Cardiac muscle cell (in vitro differentiated cells and primary cell): ENCODE data around the gene TEPSIN. TPM values are rescaled to one million over a fixed set of nuclear protein-coding genes. Genes with fewer than 3 reads are reported as not detected.
A peak's percentile ranks its signal among the peaks of the same experiment; 100 is the strongest.

Source experiments
- DNase-seq, 2 donors: peaks; one replicate each; pipeline versions ENCODE4 v3.0.0 to v3.0.0-alpha.2; 2010 to 2017; ENCODE audit warnings: low read depth in 1 of 2, low spot score in 1 of 2
- H3K27ac ChIP-seq: fragments of 200-600 bp; sonication (generic); 2 replicates; pipeline ENCODE4 v1.5.1; 2016
- H3K27me3 ChIP-seq: fragments of 200-600 bp; sonication (generic); 2 replicates; pipeline ENCODE4 v1.6.0; 2016; ENCODE audit warnings: control low read depth
- H3K36me3 ChIP-seq: fragments of 200-600 bp; sonication (generic); 2 replicates; pipeline ENCODE4 v1.5.1; 2016; ENCODE audit warnings: control low read depth
- H3K4me1 ChIP-seq: fragments of 200-600 bp; sonication (generic); 2 replicates; pipeline ENCODE4 v1.8.1; 2017; ENCODE audit warnings: low read depth, mild to moderate bottlenecking, mixed run types
- H3K4me3 ChIP-seq: fragments of 200-600 bp; sonication (generic); 2 replicates; pipeline ENCODE4 v1.5.1; 2016; ENCODE audit warnings: mild to moderate bottlenecking
- H3K9me3 ChIP-seq: fragments of 200-600 bp; sonication (generic); 2 replicates; pipeline ENCODE4 v1.5.1; 2017; ENCODE audit warnings: low read depth, mild to moderate bottlenecking, control low read depth
- CTCF ChIP-seq: IDR thresholded peaks from 2 replicates; pipeline ENCODE4 v1.5.1; 2012; ENCODE audit warnings: low read depth, mild to moderate bottlenecking, low read length
- polyA plus RNA-seq: library from polyadenylated mRNA; unstranded; fragments of >200 nt; fragmentation: Nextera tagmentation; extraction: Ambion mirVana; gene quantifications from 2 replicates; pipeline ENCODE4 v1.2.1, GENCODE V29; 2016
- total RNA-seq: library from RNA; depleted of rRNA; stranded (reverse); fragments of >200 nt; gene quantifications from 2 replicates; pipeline ENCODE4 v1.2.3, GENCODE V29; 2016

Gene TEPSIN
- total and polyA plus RNA-seq, 2 experiments from 2014 or later = 34.8 to 52.5 TPM

- peaks cover 8% of the 10 kb centered on the region for H3K36me3 ChIP-seq
- H3K4me3 ChIP-seq = no peak overlapping the region
- H3K9me3 ChIP-seq = no peaks in the 10 kb centered on the region
- no peak for TF ChIP-seq CTCF
- no peak for DNase-seq
- no peaks in the 10 kb centered on the region for H3K4me1 ChIP-seq
- no peaks in the 10 kb centered on the region for H3K27me3 ChIP-seq
- no peak overlapping the region for H3K27ac ChIP-seq
These were observed 35.6 kb upstream of the TEPSIN start for GRCh38 chr17:81274471-81274855.

GRCh38 chr17:81273698-81274470 is 35.0 kb upstream of the TEPSIN start:
- Histone ChIP-seq H3K4me1 (no peaks in the 10 kb centered on the region), H3K36me3 (peaks cover 12% of the 10 kb centered on the region)
- TF ChIP-seq CTCF = no peak

GRCh38 chr17:81272616-81273015 is 33.8 kb upstream of the TEPSIN start:
- H3K36me3 ChIP-seq = peaks cover 12% of the 10 kb centered on the region
- H3K27ac ChIP-seq = no peak overlapping the region
- H3K9me3 ChIP-seq = no peaks in the 10 kb centered on the region
- H3K4me3 ChIP-seq = no peak overlapping the region
- no peaks in the 10 kb centered on the region for H3K27me3 ChIP-seq
- H3K4me1 ChIP-seq = no peaks in the 10 kb centered on the region
- DNase-seq = no peak
- no peak for TF ChIP-seq CTCF

More at GRCh38 chr17:81273698-81274470, 35.0 kb upstream of the TEPSIN start:
- DNase-seq = no peak
- Histone ChIP-seq H3K27me3 (no peaks in the 10 kb centered on the region), H3K9me3 (no peaks in the 10 kb centered on the region), H3K4me3 (no peak overlapping the region), H3K27ac (no peak overlapping the region)

- peaks cover 14% of the 10 kb centered on the region for H3K36me3 ChIP-seq
These were observed 32.4 kb upstream of the TEPSIN start for GRCh38 chr17:81271226-81271625.

GRCh38 chr17:81270279-81270678 is 31.4 kb upstream of the TEPSIN start:
- Histone ChIP-seq H3K9me3 (no peaks in the 10 kb centered on the region), H3K36me3 (peaks cover 10% of the 10 kb centered on the region), H3K4me3 (no peak overlapping the region), H3K4me1 (no peaks in the 10 kb centered on the region), H3K27ac (peak overlapping the region; percentile 34), H3K27me3 (no peaks in the 10 kb centered on the region)
- DNase-seq = peak in 1 of 2 donors; percentile 26
- no peak for TF ChIP-seq CTCF

More at GRCh38 chr17:81271226-81271625, 32.4 kb upstream of the TEPSIN start:
- DNase-seq = no peak
- Histone ChIP-seq H3K4me3 (no peak overlapping the region), H3K27me3 (no peaks in the 10 kb centered on the region), H3K4me1 (no peaks in the 10 kb centered on the region), H3K27ac (no peak overlapping the region), H3K9me3 (no peaks in the 10 kb centered on the region)
- no peak for TF ChIP-seq CTCF
